H1 (cell line): ENCODE data around the gene ABHD6. TPM values are rescaled to one million over a fixed set of nuclear protein-coding genes. Genes with fewer than 3 reads are reported as not detected.

Source experiments
- GTF2F1 ChIP-seq: IDR thresholded peaks from 2 replicates; pipeline ENCODE4 v1.6.1; 2012; ENCODE audit warnings: low read depth, low read length, improper control_type of control experiment, borderline replicate concordance
- TAF1 ChIP-seq: IDR thresholded peaks from 2 replicates; pipeline ENCODE4 v1.6.1; 2011; ENCODE audit warnings: mild to moderate bottlenecking, low read depth, low read length
- polyA plus RNA-seq, 7 experiments: library from polyadenylated mRNA; depleted of rRNA in 3 of 7; stranded (reverse) in 5 of 7; unstranded in 2 of 7; fragments of >200 nt in 5 of 7; fragments of 200-250 nt in 2 of 7; gene quantifications; 1 replicate in 5 of 7; 2 replicates in 1 of 7; 4 replicates in 1 of 7; pipeline versions ENCODE4 v1.2.1 to v1.2.3, GENCODE V29; 2011 to 2013; ENCODE audit warnings: missing spikeins in 2 of 7, mixed read lengths in 2 of 7
- total RNA-seq: library from RNA; stranded (reverse); fragmentation: NEBNext Ultra II Directional; extraction: Animal tissue kit (Norgen Biotek cat#: 25700); gene quantifications from 2 replicates; pipeline ENCODE4 v1.2.1, GENCODE V29; 2021
- TF ChIP-seq, protein P1 (sequence below): fragments of 300-600 bp; sonication (generic); IDR thresholded peaks from 2 replicates; pipeline ENCODE4 v1.7.1; 2012; ENCODE audit warnings: low read length, moderate library complexity, mild to moderate bottlenecking, inconsistent platforms; ENCODE audit not compliant: insufficient replicate concordance

The ABHD6 gene
- total and polyA plus RNA-seq, 2 of the 8 experiments (the other 6 are each of a cell fraction or from before 2014, with no cell fraction given) = 5.9 to 6.6 TPM

- TF ChIP-seq, protein P1, sequence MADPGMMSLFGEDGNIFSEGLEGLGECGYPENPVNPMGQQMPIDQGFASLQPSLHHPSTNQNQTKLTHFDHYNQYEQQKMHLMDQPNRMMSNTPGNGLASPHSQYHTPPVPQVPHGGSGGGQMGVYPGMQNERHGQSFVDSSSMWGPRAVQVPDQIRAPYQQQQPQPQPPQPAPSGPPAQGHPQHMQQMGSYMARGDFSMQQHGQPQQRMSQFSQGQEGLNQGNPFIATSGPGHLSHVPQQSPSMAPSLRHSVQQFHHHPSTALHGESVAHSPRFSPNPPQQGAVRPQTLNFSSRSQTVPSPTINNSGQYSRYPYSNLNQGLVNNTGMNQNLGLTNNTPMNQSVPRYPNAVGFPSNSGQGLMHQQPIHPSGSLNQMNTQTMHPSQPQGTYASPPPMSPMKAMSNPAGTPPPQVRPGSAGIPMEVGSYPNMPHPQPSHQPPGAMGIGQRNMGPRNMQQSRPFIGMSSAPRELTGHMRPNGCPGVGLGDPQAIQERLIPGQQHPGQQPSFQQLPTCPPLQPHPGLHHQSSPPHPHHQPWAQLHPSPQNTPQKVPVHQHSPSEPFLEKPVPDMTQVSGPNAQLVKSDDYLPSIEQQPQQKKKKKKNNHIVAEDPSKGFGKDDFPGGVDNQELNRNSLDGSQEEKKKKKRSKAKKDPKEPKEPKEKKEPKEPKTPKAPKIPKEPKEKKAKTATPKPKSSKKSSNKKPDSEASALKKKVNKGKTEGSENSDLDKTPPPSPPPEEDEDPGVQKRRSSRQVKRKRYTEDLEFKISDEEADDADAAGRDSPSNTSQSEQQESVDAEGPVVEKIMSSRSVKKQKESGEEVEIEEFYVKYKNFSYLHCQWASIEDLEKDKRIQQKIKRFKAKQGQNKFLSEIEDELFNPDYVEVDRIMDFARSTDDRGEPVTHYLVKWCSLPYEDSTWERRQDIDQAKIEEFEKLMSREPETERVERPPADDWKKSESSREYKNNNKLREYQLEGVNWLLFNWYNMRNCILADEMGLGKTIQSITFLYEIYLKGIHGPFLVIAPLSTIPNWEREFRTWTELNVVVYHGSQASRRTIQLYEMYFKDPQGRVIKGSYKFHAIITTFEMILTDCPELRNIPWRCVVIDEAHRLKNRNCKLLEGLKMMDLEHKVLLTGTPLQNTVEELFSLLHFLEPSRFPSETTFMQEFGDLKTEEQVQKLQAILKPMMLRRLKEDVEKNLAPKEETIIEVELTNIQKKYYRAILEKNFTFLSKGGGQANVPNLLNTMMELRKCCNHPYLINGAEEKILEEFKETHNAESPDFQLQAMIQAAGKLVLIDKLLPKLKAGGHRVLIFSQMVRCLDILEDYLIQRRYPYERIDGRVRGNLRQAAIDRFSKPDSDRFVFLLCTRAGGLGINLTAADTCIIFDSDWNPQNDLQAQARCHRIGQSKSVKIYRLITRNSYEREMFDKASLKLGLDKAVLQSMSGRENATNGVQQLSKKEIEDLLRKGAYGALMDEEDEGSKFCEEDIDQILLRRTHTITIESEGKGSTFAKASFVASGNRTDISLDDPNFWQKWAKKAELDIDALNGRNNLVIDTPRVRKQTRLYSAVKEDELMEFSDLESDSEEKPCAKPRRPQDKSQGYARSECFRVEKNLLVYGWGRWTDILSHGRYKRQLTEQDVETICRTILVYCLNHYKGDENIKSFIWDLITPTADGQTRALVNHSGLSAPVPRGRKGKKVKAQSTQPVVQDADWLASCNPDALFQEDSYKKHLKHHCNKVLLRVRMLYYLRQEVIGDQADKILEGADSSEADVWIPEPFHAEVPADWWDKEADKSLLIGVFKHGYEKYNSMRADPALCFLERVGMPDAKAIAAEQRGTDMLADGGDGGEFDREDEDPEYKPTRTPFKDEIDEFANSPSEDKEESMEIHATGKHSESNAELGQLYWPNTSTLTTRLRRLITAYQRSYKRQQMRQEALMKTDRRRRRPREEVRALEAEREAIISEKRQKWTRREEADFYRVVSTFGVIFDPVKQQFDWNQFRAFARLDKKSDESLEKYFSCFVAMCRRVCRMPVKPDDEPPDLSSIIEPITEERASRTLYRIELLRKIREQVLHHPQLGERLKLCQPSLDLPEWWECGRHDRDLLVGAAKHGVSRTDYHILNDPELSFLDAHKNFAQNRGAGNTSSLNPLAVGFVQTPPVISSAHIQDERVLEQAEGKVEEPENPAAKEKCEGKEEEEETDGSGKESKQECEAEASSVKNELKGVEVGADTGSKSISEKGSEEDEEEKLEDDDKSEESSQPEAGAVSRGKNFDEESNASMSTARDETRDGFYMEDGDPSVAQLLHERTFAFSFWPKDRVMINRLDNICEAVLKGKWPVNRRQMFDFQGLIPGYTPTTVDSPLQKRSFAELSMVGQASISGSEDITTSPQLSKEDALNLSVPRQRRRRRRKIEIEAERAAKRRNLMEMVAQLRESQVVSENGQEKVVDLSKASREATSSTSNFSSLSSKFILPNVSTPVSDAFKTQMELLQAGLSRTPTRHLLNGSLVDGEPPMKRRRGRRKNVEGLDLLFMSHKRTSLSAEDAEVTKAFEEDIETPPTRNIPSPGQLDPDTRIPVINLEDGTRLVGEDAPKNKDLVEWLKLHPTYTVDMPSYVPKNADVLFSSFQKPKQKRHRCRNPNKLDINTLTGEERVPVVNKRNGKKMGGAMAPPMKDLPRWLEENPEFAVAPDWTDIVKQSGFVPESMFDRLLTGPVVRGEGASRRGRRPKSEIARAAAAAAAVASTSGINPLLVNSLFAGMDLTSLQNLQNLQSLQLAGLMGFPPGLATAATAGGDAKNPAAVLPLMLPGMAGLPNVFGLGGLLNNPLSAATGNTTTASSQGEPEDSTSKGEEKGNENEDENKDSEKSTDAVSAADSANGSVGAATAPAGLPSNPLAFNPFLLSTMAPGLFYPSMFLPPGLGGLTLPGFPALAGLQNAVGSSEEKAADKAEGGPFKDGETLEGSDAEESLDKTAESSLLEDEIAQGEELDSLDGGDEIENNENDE = no peak
- TF ChIP-seq TAF1 (no peak), GTF2F1 (no peak)
These were observed 34.7 kb upstream of the ABHD6 start (continued) for GRCh38 chr3:58202917-58203360.
